C1 segment of cervical spinal cord (tissue), 14 donors: ENCODE results near the gene LRIG2.
"Not testable (repeated sequence)": the region's sequence is repeated elsewhere in the genome, so short reads cannot be mapped to it uniquely, and the experiment has no call there.

Source experiments
- DNase-seq, 14 donors: peaks; one replicate each; lab custom pipeline; 2025; lab: John Stamatoyannopoulos, UW

LRIG2 gene

GRCh38 chr1:113158743-113159142 is 85.7 kb downstream of the LRIG2 start:
- DNase-seq, result not testable (repeated sequence)

- DNase-seq, result no peak
Observed at GRCh38 chr1:113166473-113166872, 93.5 kb downstream of the LRIG2 start.

- no peak for DNase-seq
Observed at GRCh38 chr1:113168946-113169345, 95.9 kb downstream of the LRIG2 start.

- DNase-seq, result no peak
Observed at GRCh38 chr1:113169591-113169990, 96.6 kb downstream of the LRIG2 start.

GRCh38 chr1:113170519-113170918 is 97.5 kb downstream of the LRIG2 start:
- DNase-seq, result no peak

GRCh38 chr1:113178106-113178505 is 105.1 kb downstream of the LRIG2 start:
- no peak for DNase-seq

- no peak for DNase-seq
Observed at GRCh38 chr1:113178522-113178921, 105.5 kb downstream of the LRIG2 start.
